ENCODE results near the gene MED4. TPM values are rescaled to one million over a fixed set of nuclear protein-coding genes. Genes with fewer than 3 reads are reported as not detected.

The MED4 gene
- total and polyA plus RNA-seq, 9 donors = 23.3 to 63.8 (median 47.1) TPM

DNA sequence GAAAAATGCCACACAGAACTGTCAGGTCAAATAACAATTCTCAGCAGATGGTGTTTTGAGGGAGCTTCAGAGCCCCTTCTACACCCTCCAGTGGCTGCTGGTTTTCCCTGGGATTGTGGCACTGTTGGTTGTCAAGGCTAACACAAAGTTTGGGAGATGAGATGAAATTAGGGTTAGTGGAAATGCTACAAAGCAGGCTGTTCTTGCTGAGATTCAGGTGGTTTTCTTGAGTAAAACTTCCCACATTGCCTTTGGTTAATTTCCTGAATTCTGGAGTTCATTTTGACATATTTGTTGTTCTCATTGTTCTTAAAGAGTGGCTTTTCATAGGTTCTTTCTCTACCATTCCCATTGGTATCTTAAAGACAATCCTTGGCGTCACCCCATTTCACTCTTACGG, 22.1 kb downstream of the MED4 start:
- no peak overlapping the region for H3K27ac ChIP-seq
- H3K4me3 ChIP-seq = no peak overlapping the region
- no peak for DNase-seq
- peaks cover 0 to 23% of the 10 kb centered on the region in 2 donors for H3K9me3 ChIP-seq
- H3K4me1 ChIP-seq (ENCODE audit: insufficient read depth) = no peaks in the 10 kb centered on the region
- TF ChIP-seq POLR2A (IDR thresholded peaks at IDR 0.05) = no peak
- no peak for TF ChIP-seq EP300 (IDR thresholded peaks at IDR 0.05)
- TF ChIP-seq, protein P1, sequence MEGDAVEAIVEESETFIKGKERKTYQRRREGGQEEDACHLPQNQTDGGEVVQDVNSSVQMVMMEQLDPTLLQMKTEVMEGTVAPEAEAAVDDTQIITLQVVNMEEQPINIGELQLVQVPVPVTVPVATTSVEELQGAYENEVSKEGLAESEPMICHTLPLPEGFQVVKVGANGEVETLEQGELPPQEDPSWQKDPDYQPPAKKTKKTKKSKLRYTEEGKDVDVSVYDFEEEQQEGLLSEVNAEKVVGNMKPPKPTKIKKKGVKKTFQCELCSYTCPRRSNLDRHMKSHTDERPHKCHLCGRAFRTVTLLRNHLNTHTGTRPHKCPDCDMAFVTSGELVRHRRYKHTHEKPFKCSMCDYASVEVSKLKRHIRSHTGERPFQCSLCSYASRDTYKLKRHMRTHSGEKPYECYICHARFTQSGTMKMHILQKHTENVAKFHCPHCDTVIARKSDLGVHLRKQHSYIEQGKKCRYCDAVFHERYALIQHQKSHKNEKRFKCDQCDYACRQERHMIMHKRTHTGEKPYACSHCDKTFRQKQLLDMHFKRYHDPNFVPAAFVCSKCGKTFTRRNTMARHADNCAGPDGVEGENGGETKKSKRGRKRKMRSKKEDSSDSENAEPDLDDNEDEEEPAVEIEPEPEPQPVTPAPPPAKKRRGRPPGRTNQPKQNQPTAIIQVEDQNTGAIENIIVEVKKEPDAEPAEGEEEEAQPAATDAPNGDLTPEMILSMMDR (IDR thresholded peaks at IDR 0.05) = no peak
- no peaks in the 10 kb centered on the region for H3K27me3 ChIP-seq
- H3K36me3 ChIP-seq = no peaks in the 10 kb centered on the region
- intact Hi-C loops (cut with DNase I) = no loop called here
- 99 to 100% (median 100%) methylated on average over 2 of the region's 2 CpGs for WGBS, 3 donors

DNA sequence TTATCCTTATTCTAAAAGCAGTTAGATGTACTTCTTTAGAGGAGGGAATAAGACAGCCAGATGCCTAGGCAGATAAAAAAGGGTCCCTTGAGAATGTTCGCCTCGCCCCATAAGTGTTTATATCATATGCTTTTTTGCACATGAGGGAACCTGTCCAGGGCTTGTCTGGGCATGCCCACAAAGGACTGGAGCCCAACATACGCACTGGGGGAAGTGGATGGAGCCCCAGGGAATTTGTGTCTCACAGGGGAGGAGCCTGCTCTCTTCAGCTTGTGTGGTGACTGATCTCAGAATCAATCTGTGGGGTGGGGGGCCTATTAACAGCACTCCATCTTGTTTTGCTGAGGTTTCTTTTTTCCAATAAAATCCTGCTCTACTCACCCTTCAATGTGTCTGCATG, 22.6 kb downstream of the MED4 start:
- Histone ChIP-seq H3K9me3 (peaks cover 0 to 23% of the 10 kb centered on the region in 2 donors), H3K27me3 (no peaks in the 10 kb centered on the region), H3K4me3 (no peak overlapping the region), H3K36me3 (no peaks in the 10 kb centered on the region), H3K27ac (no peak overlapping the region), H3K4me1 (ENCODE audit: insufficient read depth) (no peaks in the 10 kb centered on the region)
- TF ChIP-seq, protein P1 (IDR thresholded peaks at IDR 0.05) = no peak
- TF ChIP-seq POLR2A (IDR thresholded peaks at IDR 0.05) = no peak
- no peak for TF ChIP-seq EP300 (IDR thresholded peaks at IDR 0.05)
- WGBS, 3 donors = 95 to 97% (median 97%) methylated on average over 3 of the region's 3 CpGs
- intact Hi-C loops (cut with DNase I) = no loop called here
- no peak for DNase-seq

DNA sequence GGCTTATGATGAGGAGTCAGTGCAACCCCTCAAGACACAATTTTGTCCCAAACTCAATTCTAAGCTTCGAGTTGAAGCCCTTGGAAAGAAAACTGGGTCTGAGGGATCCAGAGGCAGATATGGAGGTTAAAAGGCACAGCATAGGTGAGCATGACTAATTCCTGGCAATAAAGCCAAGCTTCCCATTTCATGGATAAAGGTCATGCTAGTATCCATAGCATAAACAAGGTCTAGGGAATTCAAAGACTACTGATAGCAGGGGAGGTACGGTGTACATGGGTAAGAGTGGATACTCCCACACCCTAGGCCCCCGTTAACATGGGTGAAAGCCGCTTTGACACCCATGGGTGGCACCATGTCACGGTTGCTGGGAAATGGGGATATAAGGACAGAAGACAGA, 24.0 kb downstream of the MED4 start:
- no peak for DNase-seq
- WGBS, 3 donors = 78 to 97% (median 87%) methylated on average over 5 of the region's 5 CpGs
- Histone ChIP-seq H3K4me1 (ENCODE audit: insufficient read depth) (no peaks in the 10 kb centered on the region), H3K27ac (no peak overlapping the region), H3K27me3 (no peaks in the 10 kb centered on the region), H3K4me3 (no peak overlapping the region), H3K36me3 (no peaks in the 10 kb centered on the region), H3K9me3 (peaks cover 0 to 26% of the 10 kb centered on the region in 2 donors)
- TF ChIP-seq POLR2A (IDR thresholded peaks at IDR 0.05) = no peak
- TF ChIP-seq, protein P1 (IDR thresholded peaks at IDR 0.05) = no peak
- no peak for TF ChIP-seq EP300 (IDR thresholded peaks at IDR 0.05)
- intact Hi-C loops (cut with DNase I) = no loop called here

DNA sequence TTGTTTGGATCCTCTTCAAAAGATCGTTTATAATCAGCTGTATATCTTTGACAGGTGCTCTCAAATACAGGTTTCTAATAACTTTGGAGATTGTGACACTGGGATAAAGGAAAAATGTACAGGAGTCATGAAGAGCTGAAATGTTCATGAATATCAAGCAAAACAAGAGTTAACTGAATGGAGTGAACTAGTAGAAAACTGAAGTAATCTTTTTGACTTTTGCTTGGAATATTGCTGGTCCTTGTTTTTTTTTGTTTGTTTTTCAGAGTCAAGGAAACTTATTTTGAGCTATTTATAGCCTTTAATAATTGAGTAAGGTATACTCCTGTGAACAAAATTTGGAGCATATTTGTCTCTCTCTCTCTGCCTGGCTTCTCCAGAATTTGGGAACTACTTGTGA, 25.3 kb downstream of the MED4 start:
- Histone ChIP-seq H3K4me3 (no peak overlapping the region), H3K27ac (no peak overlapping the region), H3K27me3 (no peaks in the 10 kb centered on the region), H3K4me1 (ENCODE audit: insufficient read depth) (no peaks in the 10 kb centered on the region), H3K9me3 (peaks cover 0 to 26% of the 10 kb centered on the region in 2 donors), H3K36me3 (no peaks in the 10 kb centered on the region)
- no peak for DNase-seq
- 92 to 96% (median 95%) methylated on average over 1 of the region's 1 CpG for WGBS, 3 donors
- intact Hi-C loops (cut with DNase I) = no loop called here
- no peak for TF ChIP-seq POLR2A (IDR thresholded peaks at IDR 0.05)
- no peak for TF ChIP-seq EP300 (IDR thresholded peaks at IDR 0.05)

DNA sequence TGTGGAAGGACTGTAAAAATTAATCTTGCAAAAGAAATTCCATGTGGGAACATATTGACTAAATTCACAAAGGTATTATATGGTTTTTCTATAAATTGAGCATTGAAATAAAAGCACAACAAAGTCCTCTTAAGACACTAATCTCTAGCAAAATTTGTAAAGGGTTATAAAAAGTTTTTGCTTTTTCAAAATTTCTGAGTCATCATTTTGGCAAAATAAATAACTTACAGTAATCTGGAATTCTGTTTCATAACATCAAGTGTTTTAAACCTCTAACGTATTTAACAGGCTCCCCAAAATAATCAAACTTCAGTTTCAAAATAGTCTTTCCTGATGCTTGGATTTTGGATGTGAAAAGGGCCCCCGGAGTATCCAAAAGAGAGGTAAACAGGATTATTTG, 26.0 kb downstream of the MED4 start:
- H3K4me3 ChIP-seq = no peak overlapping the region
- H3K27me3 ChIP-seq = no peaks in the 10 kb centered on the region
- peaks cover 0 to 26% of the 10 kb centered on the region in 2 donors for H3K9me3 ChIP-seq
- TF ChIP-seq POLR2A (IDR thresholded peaks at IDR 0.05) = no peak
- TF ChIP-seq EP300 (IDR thresholded peaks at IDR 0.05) = no peak
- TF ChIP-seq, protein P1 (IDR thresholded peaks at IDR 0.05) = no peak
- intact Hi-C loops (cut with DNase I) = no loop called here
- H3K4me1 ChIP-seq (ENCODE audit: insufficient read depth) = no peaks in the 10 kb centered on the region
- H3K27ac ChIP-seq = no peak overlapping the region
- no peaks in the 10 kb centered on the region for H3K36me3 ChIP-seq
- no peak for DNase-seq
- 92 to 94% (median 93%) methylated on average over 2 of the region's 2 CpGs for WGBS, 3 donors
